A549 (cell line): ENCODE results near the gene PRPSAP1. TPM values are rescaled to one million over a fixed set of nuclear protein-coding genes. Genes with fewer than 3 reads are reported as not detected.
A peak's percentile ranks its signal among the peaks of the same experiment; 100 is the strongest.

Source experiments
- ATAC-seq, 2 experiments: fragments of 200-7000 bp in 1 of 2; fragments of >200 bp in 1 of 2; cut with Nextera tagmentation in 1 of 2; cut with Tn5 transposase in 1 of 2; 3 replicates each; pipeline versions ENCODE4 v1.8.0 to v1.9.1; 2018 to 2020; ENCODE audit warnings: mild to moderate bottlenecking in 1 of 2, moderate library complexity in 1 of 2
- CTCF ChIA-PET: fragments of 300-600 bp; sonication (Branson Sonifier 250); formaldehyde crosslinking; extraction: SDS; loops from one replicate; lab custom pipeline; 2021; ENCODE audit warnings: antibody characterized with exemption, inconsistent platforms; lab: Yijun Ruan, JAX
- POLR2A ChIA-PET: fragments of 350-600 bp; formaldehyde crosslinking; extraction: SDS; loops from one replicate; lab custom pipeline; 2021; ENCODE audit warnings: antibody characterized with exemption, inconsistent platforms; lab: Yijun Ruan, JAX
- DNase-seq, 2 experiments: peaks; one replicate each; pipeline versions ENCODE4 v3.0.0 to v3.0.0-alpha.2; 2011 to 2016; ENCODE audit warnings: low read depth in 1 of 2, low spot score in 1 of 2
- FAIRE-seq: peaks from 2 replicates; lab custom pipeline; 2011; peaks lifted over from hg19 to GRCh38; lab: Jason Lieb, UNC
- H3K27ac ChIP-seq, 2 experiments: fragments of >200 bp; sonication (Bioruptor Twin); formaldehyde crosslinking; 3 replicates each; pipeline ENCODE4 v1.5.1; 2016 to 2017
- H3K4me1 ChIP-seq: fragments of >200 bp; sonication (Bioruptor Twin); formaldehyde crosslinking; 3 replicates; pipeline ENCODE4 v1.6.1; 2016
- H3K4me2 ChIP-seq: fragments of >200 bp; sonication (Bioruptor Twin); formaldehyde crosslinking; 3 replicates; pipeline ENCODE4 v1.6.1; 2016
- H3K4me3 ChIP-seq: fragments of >200 bp; sonication (Bioruptor Twin); formaldehyde crosslinking; 3 replicates; pipeline ENCODE4 v1.5.1; 2016
- H3K9me3 ChIP-seq: fragments of >200 bp; sonication (Bioruptor Twin); formaldehyde crosslinking; 3 replicates; pipeline ENCODE4 v1.6.1; 2016
- CBX8 ChIP-seq: fragments of 200-600 bp; sonication (generic); IDR thresholded peaks from 2 replicates; pipeline ENCODE4 v1.6.1; 2016
- CEBPB ChIP-seq, 2 experiments: fragments of >200 bp in 1 of 2; sonication (Bioruptor Twin) in 1 of 2; formaldehyde crosslinking in 1 of 2; IDR thresholded peaks; 2 replicates each; pipeline ENCODE4 v1.6.1; 2012 to 2016
- CHD2 ChIP-seq: fragments of 150-350 bp; IDR thresholded peaks from 2 replicates; pipeline ENCODE4 v1.6.1; 2014; ENCODE audit warnings: low read length; ENCODE audit not compliant: partially characterized antibody
- CHD4 ChIP-seq: fragments of 200-600 bp; sonication (generic); IDR thresholded peaks from 2 replicates; pipeline ENCODE4 v1.6.1; 2016; ENCODE audit warnings: antibody characterized with exemption, mild to moderate bottlenecking, borderline replicate concordance
- ELK1 ChIP-seq: fragments of 150-350 bp; IDR thresholded peaks from 2 replicates; pipeline ENCODE4 v1.6.1; 2014; ENCODE audit warnings: low read depth, mild to moderate bottlenecking, low read length
- EP300 ChIP-seq, 2 experiments: fragments of >200 bp; sonication (Bioruptor Twin); formaldehyde crosslinking; IDR thresholded peaks; 2 replicates in 1 of 2; 3 replicates in 1 of 2; pipeline ENCODE4 v1.6.1; 2016 to 2017
- FOSB ChIP-seq: fragments of 250-450 bp; sonication (Bioruptor Pico); IDR thresholded peaks from 2 replicates; pipeline ENCODE4 v1.5.0; 2020; ENCODE audit warnings: mild to moderate bottlenecking, moderate library complexity
- HDAC2 ChIP-seq: fragments of 200-600 bp; sonication (generic); IDR thresholded peaks from 2 replicates; pipeline ENCODE4 v1.6.1; 2016
- JUNB ChIP-seq: fragments of >200 bp; sonication (Bioruptor Twin); formaldehyde crosslinking; IDR thresholded peaks from 2 replicates; pipeline ENCODE4 v1.6.1; 2016
- MYC ChIP-seq: IDR thresholded peaks from 2 replicates; pipeline ENCODE4 v1.6.1; 2012; ENCODE audit warnings: mild to moderate bottlenecking, inconsistent platforms, low read length, improper control_type of control experiment, borderline replicate concordance
- NPAS2 ChIP-seq: fragments of 250-450 bp; sonication (Bioruptor Pico); IDR thresholded peaks from 2 replicates; pipeline ENCODE4 v1.8.0; 2022; ENCODE audit warnings: mild to moderate bottlenecking, moderate library complexity, borderline replicate concordance
- PHF8 ChIP-seq: fragments of 200-600 bp; sonication (generic); IDR thresholded peaks from 2 replicates; pipeline ENCODE4 v1.6.1; 2016; ENCODE audit warnings: low read depth, mild to moderate bottlenecking, antibody characterized with exemption, moderate library complexity, borderline replicate concordance
- REST ChIP-seq: fragments of 200-600 bp; sonication (generic); IDR thresholded peaks from 2 replicates; pipeline ENCODE4 v1.6.1; 2016; ENCODE audit warnings: antibody characterized with exemption, mild to moderate bottlenecking, moderate library complexity
- RFX5 ChIP-seq: fragments of 450-650 bp; IDR thresholded peaks from 2 replicates; pipeline ENCODE4 v1.7.1; 2014; ENCODE audit warnings: antibody characterized with exemption, mild to moderate bottlenecking, moderate library complexity
- RNF2 ChIP-seq: fragments of 200-600 bp; sonication (generic); IDR thresholded peaks from 2 replicates; pipeline ENCODE4 v1.6.1; 2016; ENCODE audit warnings: low read depth, mild to moderate bottlenecking, antibody characterized with exemption, moderate library complexity, borderline replicate concordance
- SMC3 ChIP-seq: fragments of >200 bp; sonication (Bioruptor Twin); formaldehyde crosslinking; IDR thresholded peaks from 3 replicates; pipeline ENCODE4 v1.6.1; 2018; ENCODE audit warnings: inconsistent platforms
- SREBF2 ChIP-seq: fragments of 450-650 bp; IDR thresholded peaks from 2 replicates; pipeline ENCODE4 v1.6.1; 2014; ENCODE audit warnings: mild to moderate bottlenecking, moderate library complexity
- USF2 ChIP-seq: fragments of 450-650 bp; IDR thresholded peaks from 2 replicates; pipeline ENCODE4 v1.6.1; 2014; ENCODE audit warnings: antibody characterized with exemption
- ZC3H11A ChIP-seq: fragments of 450-650 bp; IDR thresholded peaks from 2 replicates; pipeline ENCODE4 v1.6.1; 2014; ENCODE audit warnings: antibody characterized with exemption, mild to moderate bottlenecking
- WGBS: methylation state at CpG from one replicate; pipeline ENCODE4 v1.1.6; 2017; ENCODE audit errors: missing lambda C conversion rate; 5-methylcytosine and 5-hydroxymethylcytosine counted together
- polyA plus RNA-seq, 4 experiments: library from polyadenylated mRNA; depleted of rRNA in 3 of 4; stranded (reverse); fragments of >200 nt; fragmentation: RNase III in 1 of 4; extraction: RNeasy Plus Mini Kit Qiagen cat#74134 plus additional on column Dnase treatment in 1 of 4; gene quantifications; 2 replicates in 3 of 4; 3 replicates in 1 of 4; pipeline ENCODE4 v1.2.3, GENCODE V29; 2011 to 2017

The PRPSAP1 gene
- polyA plus RNA-seq, 2 of the 4 experiments (the other 2 are of a cell fraction) = 63.3 to 80.9 TPM

- peaks cover 19% of the 10 kb centered on the region for H3K4me1 ChIP-seq
- no peak overlapping the region for H3K4me3 ChIP-seq
- no peaks in the 10 kb centered on the region for H3K9me3 ChIP-seq
- ChIA-PET CTCF (interaction anchor here (0.6 to 19.6 kb wide), 10 partner anchors 7 to 152 kb away, joined by 3 to 755 read pairs (median 3); partner anchors contain the start of gene EXOC7), POLR2A (no interaction called here)
- TF ChIP-seq HDAC2 = no peak
- no peak for TF ChIP-seq RFX5
- no peak for TF ChIP-seq RNF2
- no peak for TF ChIP-seq SREBF2
- no peak for TF ChIP-seq CHD4
- TF ChIP-seq MYC = no peak
- no peak for TF ChIP-seq ZC3H11A
- no peak for TF ChIP-seq CHD2
- no peak for TF ChIP-seq ELK1
- TF ChIP-seq CEBPB (IDR thresholded peaks at IDR 0.05) = no peak
- no peak for TF ChIP-seq PHF8
- TF ChIP-seq NPAS2 (CRISPR knock-in tag) = no peak
- no peak for TF ChIP-seq JUNB
- no peak for TF ChIP-seq USF2
- no peak for TF ChIP-seq SMC3
- no peak for TF ChIP-seq REST
- no peak for TF ChIP-seq FOSB
- no peak for TF ChIP-seq CBX8
- TF ChIP-seq EP300 (IDR thresholded peaks at IDR 0.05) = no peak
- TF ChIP-seq, all 56 proteins: peak for 0
- Histone ChIP-seq H3K4me2 (no peak overlapping the region), H3K27ac (peak overlapping the region in 1 of 2 experiments; percentile 2; a peak in 1 of 6 replicates)
- FAIRE-seq (no peak), ATAC-seq (no peak; a peak in 1 of 6 replicates), DNase-seq (no peak)
- WGBS = 87% methylated on average over 18 of the region's 19 CpGs
Observed at GRCh38 chr17:76272541-76273444, 80.9 kb downstream of the PRPSAP1 start.
